ENCODE data around the gene HMGN3. TPM values are rescaled to one million over a fixed set of nuclear protein-coding genes. Genes with fewer than 3 reads are reported as not detected.

The HMGN3 gene
- total and polyA plus RNA-seq, 10 donors = 38.3 to 115 (median 57.9) TPM

- intact Hi-C loops (cut with DNase I; ENCODE audit: low total_unique reads) = no loop called here
- peaks cover 0 to 7% (median 3%) of the 10 kb centered on the region in 8 donors for H3K9me3 ChIP-seq
Measured at GRCh38 chr6:79170959-79171358, 63.5 kb downstream of the HMGN3 start.

GRCh38 chr6:79170431-79170830, 64.1 kb downstream of the HMGN3 start:
- Histone ChIP-seq H3K36me3 (no peaks in the 10 kb centered on the region), H3K4me1 (no peaks in the 10 kb centered on the region), H3K27ac (no peak overlapping the region), H3K4me3 (no peak overlapping the region), H3K9me3 (peaks cover 0 to 1% (median 0%) of the 10 kb centered on the region in 8 donors), H3K27me3 (replicated peaks in 1 of 7) (no peaks in the 10 kb centered on the region)
- intact Hi-C loops (cut with DNase I; ENCODE audit: low total_unique reads) = no loop called here
- 83 to 91% (median 89%) methylated on average over 5 of the region's 5 CpGs for WGBS, 5 donors
- TF ChIP-seq CTCF (IDR thresholded peaks at IDR 0.05 in 8 of 11, conservative IDR thresholded peaks at IDR 0.05 in 3 of 11) (no peak), POLR2A (IDR thresholded peaks at IDR 0.05) (no peak), POLR2AphosphoS5 (IDR thresholded peaks at IDR 0.05) (no peak)
- no peak for DNase-seq

More at GRCh38 chr6:79170959-79171358, 63.5 kb downstream of the HMGN3 start:
- Histone ChIP-seq H3K27ac (no peak overlapping the region), H3K4me1 (no peaks in the 10 kb centered on the region), H3K4me3 (no peak overlapping the region), H3K36me3 (no peaks in the 10 kb centered on the region), H3K27me3 (replicated peaks in 1 of 7) (no peaks in the 10 kb centered on the region)
- no peak for TF ChIP-seq POLR2AphosphoS5 (IDR thresholded peaks at IDR 0.05)
- TF ChIP-seq POLR2A (IDR thresholded peaks at IDR 0.05) = no peak
- no peak for TF ChIP-seq CTCF (IDR thresholded peaks at IDR 0.05 in 8 of 11, conservative IDR thresholded peaks at IDR 0.05 in 3 of 11)
- DNase-seq = no peak
- WGBS, 5 donors = 73 to 88% (median 75%) methylated on average over 3 of the region's 3 CpGs

- no peaks in the 10 kb centered on the region for H3K36me3 ChIP-seq
- H3K9me3 ChIP-seq = no peaks in the 10 kb centered on the region
- no peak for DNase-seq
- no peaks in the 10 kb centered on the region for H3K4me1 ChIP-seq
- H3K27me3 ChIP-seq (replicated peaks in 1 of 7) = no peaks in the 10 kb centered on the region
- TF ChIP-seq POLR2A (IDR thresholded peaks at IDR 0.05) = no peak
- TF ChIP-seq POLR2AphosphoS5 (IDR thresholded peaks at IDR 0.05) = no peak
- WGBS, 5 donors = 80 to 89% (median 88%) methylated on average over 2 of the region's 2 CpGs
- no peak overlapping the region for H3K27ac ChIP-seq
- intact Hi-C loops (cut with DNase I; ENCODE audit: low total_unique reads) = no loop called here
- H3K4me3 ChIP-seq = no peak overlapping the region
Measured at GRCh38 chr6:79168695-79168980, 65.8 kb downstream of the HMGN3 start.

GRCh38 chr6:79167931-79168694, 66.4 kb downstream of the HMGN3 start:
- H3K4me3 ChIP-seq = no peak overlapping the region
- WGBS, 5 donors = 61 to 79% (median 69%) methylated on average over 9 of the region's 9 CpGs
- TF ChIP-seq POLR2A (IDR thresholded peaks at IDR 0.05) (no peak), POLR2AphosphoS5 (IDR thresholded peaks at IDR 0.05) (no peak), CTCF (IDR thresholded peaks at IDR 0.05 in 8 of 11, conservative IDR thresholded peaks at IDR 0.05 in 3 of 11) (no peak)
- no peaks in the 10 kb centered on the region for H3K4me1 ChIP-seq
- H3K27me3 ChIP-seq (replicated peaks in 1 of 7) = no peaks in the 10 kb centered on the region
- DNase-seq = no peak
- no peak overlapping the region for H3K27ac ChIP-seq
- intact Hi-C loops (cut with DNase I; ENCODE audit: low total_unique reads) = no loop called here
- no peaks in the 10 kb centered on the region for H3K9me3 ChIP-seq
- no peaks in the 10 kb centered on the region for H3K36me3 ChIP-seq

Measured in spleen (tissue), 11 donors.